Measurements from ENCODE around the gene RBSN.

Gene RBSN

GRCh38 chr3:15051531-15051930 is 47.4 kb downstream of the RBSN start:
- peak; percentile 74 for DNase-seq (ENCODE audit: extremely low spot score)
- ChIA-PET POLR2A (interaction anchor here (0.7 to 2.2 kb wide), 3 partner anchors 9 to 105 kb away, joined by 3 to 13 read pairs (median 4); partner anchors contain the start of gene MRPS25), CTCF (interaction anchor here (0.6 to 1.1 kb wide), 7 partner anchors 12 to 126 kb away, joined by 3 to 4 read pairs (median 4); no protein-coding TSS in a partner anchor)
- TF ChIP-seq TARDBP (IDR thresholded peaks at IDR 0.05) = no peak
- no peak for TF ChIP-seq FOXA1 (IDR thresholded peaks at IDR 0.05)
- 0 out of 2 replicates have a peak, but pooled peaks have one; percentile 34 for TF ChIP-seq HDGF (IDR thresholded peaks at IDR 0.05; ENCODE audit: borderline replicate concordance)
- TF ChIP-seq NFRKB (IDR thresholded peaks at IDR 0.05) = no peak
- no peak for TF ChIP-seq PKNOX1 (IDR thresholded peaks at IDR 0.05)
- no peak for TF ChIP-seq SUZ12 (IDR thresholded peaks at IDR 0.05)

- ChIA-PET CTCF (interaction anchor here (0.7 to 1.1 kb wide), 4 partner anchors 18 to 125 kb away, joined by 3 to 4 read pairs (median 4); no protein-coding TSS in a partner anchor), POLR2A (interaction anchor here (1.2 to 2.2 kb wide), 2 partner anchors 14 to 104 kb away, joined by 4 to 13 read pairs; partner anchors contain the start of gene MRPS25)
- no peak for DNase-seq (ENCODE audit: extremely low spot score)
- no peak for TF ChIP-seq NFRKB (IDR thresholded peaks at IDR 0.05)
- no peak for TF ChIP-seq SP1 (IDR thresholded peaks at IDR 0.05)
- no peak for TF ChIP-seq FOXK2 (IDR thresholded peaks at IDR 0.05)
These were observed 48.4 kb downstream of the RBSN start for GRCh38 chr3:15050405-15051092.

- ChIA-PET CTCF (no interaction called here), POLR2A (interaction anchor here (2.2 to 2.3 kb wide), 2 partner anchors 15 to 16 kb away, joined by 4 to 13 read pairs; partner anchors contain the start of gene MRPS25)
- no peak for TF ChIP-seq HDGF (IDR thresholded peaks at IDR 0.05; ENCODE audit: borderline replicate concordance)
- TF ChIP-seq FOXM1 (IDR thresholded peaks at IDR 0.05; ENCODE audit: borderline replicate concordance) = no peak
- no peak for DNase-seq (ENCODE audit: extremely low spot score)
These were observed 49.4 kb downstream of the RBSN start for GRCh38 chr3:15049584-15049983.

GRCh38 chr3:15045667-15046066 is 53.3 kb downstream of the RBSN start:
- CTCF ChIA-PET = no interaction called here
- DNase-seq (ENCODE audit: extremely low spot score) = no peak
- POLR2A ChIA-PET = no interaction called here
- TF ChIP-seq FOXM1 (IDR thresholded peaks at IDR 0.05; ENCODE audit: borderline replicate concordance) (no peak), L3MBTL2 (conservative IDR thresholded peaks at IDR 0.05) (no peak)

- no peak for TF ChIP-seq PKNOX1 (IDR thresholded peaks at IDR 0.05)
- TF ChIP-seq SP1 (IDR thresholded peaks at IDR 0.05) = no peak
- no peak for TF ChIP-seq ZNF384 (IDR thresholded peaks at IDR 0.05)
- no peak for TF ChIP-seq FOXA1 (IDR thresholded peaks at IDR 0.05)
- no peak for TF ChIP-seq LEF1 (IDR thresholded peaks at IDR 0.05; ENCODE audit: borderline replicate concordance)
- no peak for TF ChIP-seq SUZ12 (IDR thresholded peaks at IDR 0.05)
- TF ChIP-seq FOXK2 (IDR thresholded peaks at IDR 0.05) = no peak
- TF ChIP-seq FOXM1 (IDR thresholded peaks at IDR 0.05; ENCODE audit: borderline replicate concordance) = no peak
- no peak for TF ChIP-seq ARNT (IDR thresholded peaks at IDR 0.05)
- no peak for TF ChIP-seq CTBP1 (IDR thresholded peaks at IDR 0.05; ENCODE audit: borderline replicate concordance)
- no peak for TF ChIP-seq TARDBP (IDR thresholded peaks at IDR 0.05)
- TF ChIP-seq ELF4 (IDR thresholded peaks at IDR 0.05) = no peak
- no peak for TF ChIP-seq HDGF (IDR thresholded peaks at IDR 0.05; ENCODE audit: borderline replicate concordance)
- TF ChIP-seq BHLHE40 (IDR thresholded peaks at IDR 0.05; ENCODE audit: borderline replicate concordance) = no peak
- TF ChIP-seq L3MBTL2 (conservative IDR thresholded peaks at IDR 0.05) = no peak
- TF ChIP-seq NFRKB (IDR thresholded peaks at IDR 0.05) = no peak
- CTCF ChIA-PET = no interaction called here
- DNase-seq (ENCODE audit: extremely low spot score) = no peak
- POLR2A ChIA-PET = interaction anchor here (0.9 kb wide), 1 partner anchor 21 kb away, joined by 3 read pairs; the partner anchor contains the start of gene MRPS25
These were observed 54.6 kb downstream of the RBSN start for GRCh38 chr3:15044326-15044725.

GRCh38 chr3:15043408-15044171 is 55.4 kb downstream of the RBSN start:
- DNase-seq (ENCODE audit: extremely low spot score) = no peak
- ChIA-PET CTCF (no interaction called here), POLR2A (interaction anchor here (0.8 kb wide), 1 partner anchor 21 kb away, joined by 3 read pairs; the partner anchor contains the start of gene MRPS25)
- TF ChIP-seq TARDBP (IDR thresholded peaks at IDR 0.05) (no peak), L3MBTL2 (conservative IDR thresholded peaks at IDR 0.05) (no peak), NFRKB (IDR thresholded peaks at IDR 0.05) (no peak), SP1 (IDR thresholded peaks at IDR 0.05) (no peak), ELF4 (IDR thresholded peaks at IDR 0.05) (no peak), PKNOX1 (IDR thresholded peaks at IDR 0.05) (no peak), SUZ12 (IDR thresholded peaks at IDR 0.05) (no peak), ARNT (IDR thresholded peaks at IDR 0.05) (no peak), LEF1 (IDR thresholded peaks at IDR 0.05; ENCODE audit: borderline replicate concordance) (no peak), FOXM1 (IDR thresholded peaks at IDR 0.05; ENCODE audit: borderline replicate concordance) (no peak), FOXK2 (IDR thresholded peaks at IDR 0.05) (no peak), BHLHE40 (IDR thresholded peaks at IDR 0.05; ENCODE audit: borderline replicate concordance) (no peak), CTBP1 (IDR thresholded peaks at IDR 0.05; ENCODE audit: borderline replicate concordance) (no peak), FOXA1 (IDR thresholded peaks at IDR 0.05) (no peak), HDGF (IDR thresholded peaks at IDR 0.05; ENCODE audit: borderline replicate concordance) (no peak), ZNF384 (IDR thresholded peaks at IDR 0.05) (no peak)
